Right atrium auricular region (tissue), 2 donors: Measurements from ENCODE around the gene SYT14. TPM values are rescaled to one million over a fixed set of nuclear protein-coding genes. Genes with fewer than 3 reads are reported as not detected.

ENCODE experiments used
- DNase-seq: peaks from one replicate; pipeline ENCODE4 v3.0.0-alpha.2; 2019; ENCODE audit warnings: low spot score
- H3K27ac ChIP-seq, 2 donors: fragments of 200-600 bp; sonication (generic); 1 replicate in 1 of 2; 2 replicates in 1 of 2; pipeline ENCODE4 v1.5.1; 2016 to 2019
- H3K27me3 ChIP-seq, 2 donors: fragments of 200-600 bp; sonication (generic); one replicate each; pipeline versions ENCODE4 v1.5.1 to v1.6.0; 2017 to 2019
- H3K36me3 ChIP-seq: fragments of 200-600 bp; sonication (generic); one replicate; pipeline ENCODE4 v1.5.1; 2016
- H3K4me1 ChIP-seq, 2 donors: fragments of 200-600 bp; sonication (generic); one replicate each; pipeline versions ENCODE4 v1.5.1 to v1.6.0; 2017 to 2019
- H3K4me3 ChIP-seq, 2 donors: fragments of 200-600 bp; sonication (generic); 1 replicate in 1 of 2; 2 replicates in 1 of 2; pipeline ENCODE4 v1.5.1; 2017 to 2019; ENCODE audit warnings: mild to moderate bottlenecking in 1 of 2, moderate library complexity in 1 of 2
- H3K9me3 ChIP-seq, 2 donors: fragments of 200-600 bp; sonication (generic); one replicate each; pipeline ENCODE4 v1.5.1; 2019
- CTCF ChIP-seq, 2 donors: fragments of 200-600 bp; sonication (generic); IDR thresholded peaks; one replicate each; pipeline ENCODE4 v1.5.1; 2019; ENCODE audit warnings: antibody characterized with exemption in 2 of 2
- total RNA-seq, 2 donors: library from RNA; depleted of rRNA; stranded (reverse); fragments of >200 nt; gene quantifications; one replicate each; pipeline ENCODE4 v1.1.0, GENCODE V29; 2016

Gene SYT14
- total RNA-seq, 2 donors from 2014 or later: 0.04 TPM; not detected in 1

- no peak for TF ChIP-seq CTCF (IDR thresholded peaks at IDR 0.05)
- no peaks in the 10 kb centered on the region for H3K36me3 ChIP-seq
Measured at GRCh38 chr1:210207597-210208450, 269.8 kb downstream of the SYT14 start.

GRCh38 chr1:210213335-210213734 lies 275.3 kb downstream of the SYT14 start:
- Histone ChIP-seq H3K36me3 (no peaks in the 10 kb centered on the region), H3K9me3 (no peaks in the 10 kb centered on the region), H3K27ac (no peak overlapping the region), H3K4me3 (no peak overlapping the region), H3K4me1 (no peaks in the 10 kb centered on the region), H3K27me3 (no peaks in the 10 kb centered on the region)
- DNase-seq: no peak
- TF ChIP-seq CTCF (IDR thresholded peaks at IDR 0.05): no peak

More at GRCh38 chr1:210207597-210208450, 269.8 kb downstream of the SYT14 start:
- Histone ChIP-seq H3K9me3 (no peaks in the 10 kb centered on the region), H3K4me1 (no peaks in the 10 kb centered on the region), H3K27ac (no peak overlapping the region), H3K27me3 (no peaks in the 10 kb centered on the region), H3K4me3 (no peak overlapping the region)
- no peak for DNase-seq

- TF ChIP-seq CTCF (IDR thresholded peaks at IDR 0.05): no peak
- no peak for DNase-seq
- Histone ChIP-seq H3K4me1 (no peaks in the 10 kb centered on the region), H3K27me3 (no peaks in the 10 kb centered on the region), H3K27ac (no peak overlapping the region), H3K36me3 (no peaks in the 10 kb centered on the region), H3K9me3 (no peaks in the 10 kb centered on the region), H3K4me3 (no peak overlapping the region)
Measured at GRCh38 chr1:210214573-210215409, 276.8 kb downstream of the SYT14 start.

GRCh38 chr1:210217482-210217881 lies 279.5 kb downstream of the SYT14 start:
- no peaks in the 10 kb centered on the region for H3K9me3 ChIP-seq
- no peaks in the 10 kb centered on the region for H3K36me3 ChIP-seq
- H3K27ac ChIP-seq: no peak overlapping the region
- no peaks in the 10 kb centered on the region for H3K27me3 ChIP-seq
- DNase-seq: no peak
- no peak for TF ChIP-seq CTCF (IDR thresholded peaks at IDR 0.05)
- no peaks in the 10 kb centered on the region for H3K4me1 ChIP-seq
- H3K4me3 ChIP-seq: no peak overlapping the region

GRCh38 chr1:210218047-210218446 lies 280.0 kb downstream of the SYT14 start:
- Histone ChIP-seq H3K9me3 (no peaks in the 10 kb centered on the region), H3K4me3 (no peak overlapping the region), H3K36me3 (no peaks in the 10 kb centered on the region), H3K27me3 (no peaks in the 10 kb centered on the region), H3K4me1 (no peaks in the 10 kb centered on the region), H3K27ac (no peak overlapping the region)
- TF ChIP-seq CTCF (IDR thresholded peaks at IDR 0.05): no peak
- DNase-seq: no peak

Other genes starting within 250 kb of the SYT14 start
- gene HSD11B1, start 233.4 kb upstream of the SYT14 start, total RNA-seq: 10 to 100 TPM in 1 of 2 donors, 1 to 10 TPM in 1; 3.7 to 17.2 TPM
- gene TRAF3IP3, start 182.2 kb upstream of the SYT14 start, total RNA-seq: 1 to 10 TPM in 1 of 2 donors, under 1 TPM in 1; 0.19 to 2.2 TPM
- gene C1orf74, start 153.7 kb upstream of the SYT14 start, total RNA-seq: 1 to 10 TPM; 1.6 to 1.7 TPM
- gene IRF6, start 132.1 kb upstream of the SYT14 start, total RNA-seq: 10 to 100 TPM; 30.4 to 32.6 TPM
- gene UTP25, start 110.2 kb upstream of the SYT14 start, total RNA-seq: 1 to 10 TPM; 2.8 to 3.9 TPM